NB4 (cell line): ENCODE results near the gene MLN.

Experiments used
- DNase-seq: peaks from one replicate; pipeline ENCODE4 v3.0.0; 2010; ENCODE audit warnings: low read depth
- H3K4me3 ChIP-seq: one replicate; pipeline ENCODE4 v1.5.1; 2011; ENCODE audit warnings: mild to moderate bottlenecking, low read depth, low read length, moderate library complexity
- CTCF ChIP-seq: IDR thresholded peaks from one replicate; pipeline ENCODE4 v1.5.1; 2012; ENCODE audit warnings: low read depth, low read length
- MYC ChIP-seq: IDR thresholded peaks from 2 replicates; pipeline ENCODE4 v1.6.1; 2011; ENCODE audit warnings: low read depth, low read length
- POLR2A ChIP-seq: IDR thresholded peaks from 2 replicates; pipeline ENCODE4 v1.6.1; 2011; ENCODE audit warnings: mild to moderate bottlenecking; ENCODE audit not compliant: insufficient read length; ENCODE audit errors: extremely low read depth
- TF ChIP-seq, protein P1 (sequence below): IDR thresholded peaks from 2 replicates; pipeline ENCODE4 v1.6.1; 2011; ENCODE audit warnings: low read depth, low read length

Gene MLN

GRCh38 chr6:33759887-33760629 lies 43.7 kb downstream of the MLN start:
- no peak for TF ChIP-seq MYC
- no peak for TF ChIP-seq CTCF
- TF ChIP-seq, protein P1, sequence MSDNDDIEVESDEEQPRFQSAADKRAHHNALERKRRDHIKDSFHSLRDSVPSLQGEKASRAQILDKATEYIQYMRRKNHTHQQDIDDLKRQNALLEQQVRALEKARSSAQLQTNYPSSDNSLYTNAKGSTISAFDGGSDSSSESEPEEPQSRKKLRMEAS, result no peak
- no peak for TF ChIP-seq POLR2A
- no peak overlapping the region for H3K4me3 ChIP-seq

GRCh38 chr6:33758815-33759216 lies 45.0 kb downstream of the MLN start:
- H3K4me3 ChIP-seq, result no peak overlapping the region
- no peak for DNase-seq
- TF ChIP-seq CTCF (no peak), MYC (no peak), POLR2A (no peak)
- TF ChIP-seq, protein P1, result no peak

More at GRCh38 chr6:33759887-33760629, 43.7 kb downstream of the MLN start:
- no peak for DNase-seq

- no peak overlapping the region for H3K4me3 ChIP-seq
- no peak for TF ChIP-seq POLR2A
- no peak for TF ChIP-seq MYC
- no peak for TF ChIP-seq CTCF
- TF ChIP-seq, protein P1, result no peak
- DNase-seq, result no peak
Observed at GRCh38 chr6:33757906-33758305, 45.9 kb downstream of the MLN start.

DNA sequence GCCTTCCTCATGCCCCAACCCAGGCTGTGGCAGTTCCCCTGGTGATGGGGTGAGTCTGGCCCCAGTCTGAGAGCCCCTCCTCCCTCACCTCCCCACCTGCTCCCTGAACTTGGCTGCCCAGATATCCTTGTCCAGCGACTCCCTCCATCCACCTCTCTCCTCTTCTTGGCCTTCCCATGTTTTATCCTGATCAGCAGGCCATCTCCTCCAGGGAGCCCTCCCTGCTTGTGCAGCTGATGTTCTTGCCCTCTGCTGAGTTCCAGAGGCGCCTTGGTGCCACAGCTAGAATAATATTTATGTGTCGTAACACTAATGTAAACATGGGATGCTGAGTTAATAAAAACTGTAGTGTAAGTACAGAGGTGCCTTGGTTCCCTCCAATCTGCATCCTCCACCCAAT lies 46.7 kb downstream of the MLN start:
- TF ChIP-seq POLR2A (no peak), MYC (no peak), CTCF (no peak)
- TF ChIP-seq, protein P1, result no peak

GRCh38 chr6:33756211-33756954 lies 47.4 kb downstream of the MLN start:
- H3K4me3 ChIP-seq, result no peak overlapping the region
- no peak for DNase-seq
- TF ChIP-seq CTCF, result no peak
- TF ChIP-seq POLR2A, result no peak
- TF ChIP-seq MYC, result no peak
- TF ChIP-seq, protein P1, result no peak

More for the DNA sequence above, 46.7 kb downstream of the MLN start:
- no peak for DNase-seq
- no peak overlapping the region for H3K4me3 ChIP-seq
